MM.1S (cell line): Measurements from ENCODE around the gene GBF1.

ENCODE experiments used
- DNase-seq: peaks from one replicate; pipeline ENCODE4 v3.0.0-alpha.2; 2015
- H2AFZ ChIP-seq: fragments of 300-600 bp; sonication (generic); 2 replicates; pipeline ENCODE4 v1.6.0; 2016; ENCODE audit warnings: antibody characterized with exemption, low read length
- H3F3A ChIP-seq: fragments of 300-600 bp; sonication (generic); 2 replicates; pipeline ENCODE4 v1.6.1; 2016; ENCODE audit warnings: mild to moderate bottlenecking, antibody characterized with exemption, low read length, moderate library complexity, mixed read lengths; ENCODE audit not compliant: insufficient read depth
- H3K27ac ChIP-seq: fragments of 300-600 bp; sonication (generic); 2 replicates; pipeline ENCODE4 v1.5.1; 2016; ENCODE audit warnings: mild to moderate bottlenecking, low read length
- H3K27me3 ChIP-seq: fragments of 300-600 bp; sonication (generic); replicated peaks from 2 replicates; pipeline ENCODE4 v1.6.0; 2016; ENCODE audit warnings: low read length; ENCODE audit not compliant: insufficient read depth
- H3K36me3 ChIP-seq: fragments of 300-600 bp; sonication (generic); replicated peaks from 2 replicates; pipeline ENCODE4 v1.6.1; 2016; ENCODE audit warnings: mild to moderate bottlenecking, low read length, mixed read lengths; ENCODE audit not compliant: insufficient read depth
- H3K4me1 ChIP-seq: fragments of 300-600 bp; sonication (generic); 2 replicates; pipeline ENCODE4 v1.6.1; 2016; ENCODE audit warnings: low read length, mixed read lengths
- H3K4me2 ChIP-seq: fragments of 300-600 bp; sonication (generic); 2 replicates; pipeline ENCODE4 v1.6.0; 2016; ENCODE audit warnings: low read depth, low read length
- H3K4me3 ChIP-seq: fragments of 300-600 bp; sonication (generic); 2 replicates; pipeline ENCODE4 v1.5.1; 2016; ENCODE audit warnings: low read length, mixed read lengths
- H3K79me2 ChIP-seq: fragments of 300-600 bp; sonication (generic); 2 replicates; pipeline ENCODE4 v1.6.1; 2016; ENCODE audit warnings: mixed run types, low read length, mixed read lengths
- H3K9ac ChIP-seq: fragments of 300-600 bp; sonication (generic); 2 replicates; pipeline ENCODE4 v1.6.1; 2016; ENCODE audit warnings: low read length, mixed read lengths
- H3K9me2 ChIP-seq: fragments of 300-600 bp; sonication (generic); replicated peaks from 2 replicates; pipeline ENCODE4 v1.6.1; 2016; ENCODE audit warnings: mild to moderate bottlenecking, low read length, mixed read lengths; ENCODE audit not compliant: insufficient read depth
- H3K9me3 ChIP-seq: fragments of 300-600 bp; sonication (generic); replicated peaks from 2 replicates; pipeline ENCODE4 v1.6.1; 2016; ENCODE audit warnings: mild to moderate bottlenecking, low read length, mixed read lengths; ENCODE audit not compliant: insufficient read depth
- H4K20me1 ChIP-seq: fragments of 300-600 bp; sonication (generic); 2 replicates; pipeline ENCODE4 v1.6.1; 2016; ENCODE audit warnings: mild to moderate bottlenecking, low read length, moderate library complexity, mixed read lengths; ENCODE audit not compliant: insufficient read depth
- CTCF ChIP-seq: fragments of 300-600 bp; sonication (generic); IDR thresholded peaks from 2 replicates; pipeline ENCODE4 v1.5.1; 2016; ENCODE audit warnings: antibody characterized with exemption, low read length, mixed read lengths
- EZH2 ChIP-seq: fragments of 300-600 bp; sonication (generic); optimal IDR thresholded peaks from 2 replicates; pipeline ENCODE3; 2017; ENCODE audit warnings: low read depth, mild to moderate bottlenecking, antibody characterized with exemption, low read length, mixed read lengths
- EZH2phosphoT487 ChIP-seq: fragments of 300-600 bp; sonication (generic); IDR thresholded peaks from 2 replicates; pipeline ENCODE4 v1.6.1; 2018; ENCODE audit warnings: antibody characterized with exemption, low read length

GBF1 gene

GRCh38 chr10:102389894-102390293, 144.6 kb downstream of the GBF1 start:
- Histone ChIP-seq H3K9me2 (no peaks in the 10 kb centered on the region), H3K36me3 (no peaks in the 10 kb centered on the region), H3F3A (peaks cover 11% of the 10 kb centered on the region), H3K4me1 (no peaks in the 10 kb centered on the region), H3K79me2 (peaks cover 3% of the 10 kb centered on the region; the same call in 1 of the 2 replicates), H3K4me3 (no peak overlapping the region), H3K27ac (no peak overlapping the region), H3K27me3 (no peaks in the 10 kb centered on the region), H3K4me2 (no peak overlapping the region), H4K20me1 (no peaks in the 10 kb centered on the region), H3K9ac (no peak overlapping the region), H3K9me3 (no peaks in the 10 kb centered on the region), H2AFZ (no peak overlapping the region)
- TF ChIP-seq EZH2phosphoT487, result no peak
- TF ChIP-seq CTCF, result no peak
- no peak for TF ChIP-seq EZH2
- DNase-seq, result no peak

- Histone ChIP-seq H3K4me3 (no peak overlapping the region), H3K9me2 (no peaks in the 10 kb centered on the region), H3K79me2 (peaks cover 22% of the 10 kb centered on the region), H3K36me3 (no peaks in the 10 kb centered on the region), H3F3A (peaks cover 24% of the 10 kb centered on the region), H3K27ac (no peak overlapping the region), H3K4me1 (peaks cover 6% of the 10 kb centered on the region), H2AFZ (no peak overlapping the region), H3K27me3 (no peaks in the 10 kb centered on the region), H4K20me1 (no peaks in the 10 kb centered on the region), H3K9me3 (no peaks in the 10 kb centered on the region), H3K4me2 (no peak overlapping the region), H3K9ac (no peak overlapping the region)
- DNase-seq, result no peak
- TF ChIP-seq EZH2, result no peak
- no peak for TF ChIP-seq EZH2phosphoT487
- TF ChIP-seq CTCF, result no peak
Measured at GRCh38 chr10:102392306-102392705, 147.0 kb downstream of the GBF1 start.

- no peaks in the 10 kb centered on the region for H4K20me1 ChIP-seq
- H3K27me3 ChIP-seq, result no peaks in the 10 kb centered on the region
- TF ChIP-seq CTCF (peak; percentile 88), EZH2 (no peak)
- peak overlapping the region; percentile 100 for H3K9ac ChIP-seq
- no peaks in the 10 kb centered on the region for H3K9me3 ChIP-seq
- H3K4me3 ChIP-seq, result peak overlapping the region; percentile 99
- H3K4me2 ChIP-seq, result peak overlapping the region; percentile 97
- peak overlapping the region; percentile 14; the same call in 1 of the 2 replicates for H2AFZ ChIP-seq
- H3K36me3 ChIP-seq, result peaks cover 7% of the 10 kb centered on the region
- H3K4me1 ChIP-seq, result peaks cover 16% of the 10 kb centered on the region
- H3K9me2 ChIP-seq, result no peaks in the 10 kb centered on the region
- peaks cover 35% of the 10 kb centered on the region for H3F3A ChIP-seq
- peaks cover 35% of the 10 kb centered on the region for H3K79me2 ChIP-seq
- peak overlapping the region; percentile 100 for H3K27ac ChIP-seq
- no peak for DNase-seq
Measured at GRCh38 chr10:102393411-102394078, 148.2 kb downstream of the GBF1 start.
